Measurements from ENCODE around the gene DGKD.

DNA sequence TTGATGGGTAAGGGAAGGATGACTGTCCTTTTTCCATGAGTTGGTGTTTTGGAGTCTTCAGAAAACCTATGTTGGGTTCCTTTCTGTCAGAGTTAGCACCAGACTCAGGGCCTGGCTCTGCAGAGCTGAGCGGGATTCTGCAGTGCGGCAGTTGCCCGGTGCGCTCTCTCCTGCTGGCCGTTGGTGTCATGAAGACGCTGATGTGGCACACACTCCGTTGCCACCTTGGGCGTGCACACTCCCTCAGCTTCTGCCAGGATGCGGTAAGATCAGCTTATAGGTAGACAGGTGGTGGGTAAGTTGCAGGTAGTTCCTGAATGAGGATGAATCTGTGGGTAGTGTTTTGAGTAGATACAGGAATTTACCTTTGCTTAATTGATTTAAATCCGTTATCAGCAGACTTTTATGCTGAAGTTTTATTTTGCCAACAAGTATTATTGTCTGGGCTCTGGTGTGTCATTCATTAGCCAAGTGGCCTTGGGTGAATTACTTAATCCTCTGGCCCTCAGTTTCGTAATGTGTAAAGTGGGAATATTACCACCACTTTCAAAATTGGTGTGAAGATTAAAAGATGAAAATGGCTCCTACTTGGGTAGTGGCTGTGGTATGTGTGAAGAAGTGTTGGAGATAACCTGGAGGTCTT, 26.8 kb downstream of the DGKD start:
- TF ChIP-seq EZH2phosphoT487 (IDR thresholded peaks at IDR 0.05; ENCODE audit: insufficient read depth, low read depth): no peak
- TF ChIP-seq EZH2 (IDR thresholded peaks at IDR 0.05; ENCODE audit: insufficient read depth, poor library complexity, severe bottlenecking): no peak

All from GM23248 (cell line).